ENCODE data around the gene DDX5.

- no peak for TF ChIP-seq POLR2A (IDR thresholded peaks at IDR 0.05)
- TF ChIP-seq CTCF (IDR thresholded peaks at IDR 0.05): no peak
These were observed 45.4 kb upstream of the DDX5 start for GRCh38 chr17:64551461-64551860.

Measured in esophagus squamous epithelium (tissue), 4 donors.